ENCODE measurements around the gene TRPV5.

Gene TRPV5

GRCh38 chr7:142884286-142884640, 49.3 kb downstream of the TRPV5 start:
- DNase-seq: no peak

GRCh38 chr7:142883571-142884285, 49.8 kb downstream of the TRPV5 start:
- no peak for DNase-seq

- DNase-seq: no peak
Measured at GRCh38 chr7:142883145-142883544, 50.4 kb downstream of the TRPV5 start.

GRCh38 chr7:142882338-142882678, 51.2 kb downstream of the TRPV5 start:
- DNase-seq: no peak

- DNase-seq: no peak
Measured at GRCh38 chr7:142881586-142882337, 51.8 kb downstream of the TRPV5 start.

- DNase-seq: no peak
Measured at GRCh38 chr7:142880876-142881505, 52.6 kb downstream of the TRPV5 start.

GRCh38 chr7:142879060-142879459, 54.5 kb downstream of the TRPV5 start:
- no peak for DNase-seq

GRCh38 chr7:142878315-142878714, 55.2 kb downstream of the TRPV5 start:
- no peak for DNase-seq

- DNase-seq: no peak
Measured at GRCh38 chr7:142876991-142877910, 56.3 kb downstream of the TRPV5 start.

GRCh38 chr7:142876236-142876960, 57.1 kb downstream of the TRPV5 start:
- DNase-seq: no peak

GRCh38 chr7:142875456-142875855, 58.1 kb downstream of the TRPV5 start:
- DNase-seq: no peak

- DNase-seq: no peak
Measured at GRCh38 chr7:142874837-142875236, 58.7 kb downstream of the TRPV5 start.

- no peak for DNase-seq
Measured at GRCh38 chr7:142874409-142874808, 59.1 kb downstream of the TRPV5 start.

GRCh38 chr7:142873871-142874270, 59.7 kb downstream of the TRPV5 start:
- DNase-seq: no peak

- no peak for DNase-seq
Measured at GRCh38 chr7:142873281-142873784, 60.2 kb downstream of the TRPV5 start.

GRCh38 chr7:142872106-142872675, 61.4 kb downstream of the TRPV5 start:
- DNase-seq: no peak

GRCh38 chr7:142871260-142872105, 62.1 kb downstream of the TRPV5 start:
- no peak for DNase-seq

- DNase-seq: no peak
Measured at GRCh38 chr7:142870566-142871259, 62.8 kb downstream of the TRPV5 start.

- DNase-seq: no peak
Measured at GRCh38 chr7:142870147-142870559, 63.4 kb downstream of the TRPV5 start.

GRCh38 chr7:142869434-142869833, 64.1 kb downstream of the TRPV5 start:
- DNase-seq: no peak

All from C1 segment of cervical spinal cord (tissue), 14 donors.